DMS53 (cell line): ENCODE data around the gene ABCA12.

Source experiments
- DNase-seq: peaks from one replicate; lab custom pipeline; 2025; lab: John Stamatoyannopoulos, UW

Gene ABCA12

DNA sequence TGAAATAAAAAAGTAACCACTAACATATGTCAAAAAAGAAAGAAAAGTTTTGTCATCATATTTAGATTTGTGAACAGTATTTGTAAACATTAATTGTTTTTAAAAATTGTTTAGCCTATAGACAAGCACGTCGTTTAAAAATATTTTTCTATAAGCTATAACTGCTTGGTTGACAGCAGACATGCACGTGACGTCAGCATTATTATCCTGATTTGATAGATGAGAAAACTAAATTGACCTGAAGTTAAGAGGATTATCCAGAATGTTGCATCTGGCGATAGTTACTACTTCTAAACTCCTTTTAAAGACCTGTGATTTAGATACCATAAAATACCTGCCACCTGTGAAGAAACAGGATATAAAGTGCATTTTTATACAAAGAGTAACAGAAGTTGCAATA lies 172.0 kb downstream of the ABCA12 start:
- DNase-seq = no peak

DNA sequence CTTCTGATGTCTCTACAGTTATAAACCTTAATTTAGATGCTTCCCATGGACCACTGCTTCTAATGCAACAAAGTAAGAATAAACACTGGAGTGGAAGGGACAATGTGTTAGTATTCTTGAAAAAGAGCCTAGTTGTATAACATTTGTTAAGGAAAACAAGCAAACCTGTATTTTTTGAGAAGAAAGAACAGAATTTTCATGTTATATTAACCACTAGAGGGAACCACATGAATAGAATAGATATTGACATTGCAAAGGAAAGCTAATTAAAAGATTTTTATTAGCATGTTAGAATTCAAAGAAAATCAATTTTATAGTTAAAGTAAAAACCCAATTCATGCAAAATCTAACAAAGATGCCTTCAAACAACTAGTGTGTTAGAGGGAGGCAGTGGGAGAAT lies 177.7 kb downstream of the ABCA12 start:
- DNase-seq = peak; percentile 10

- DNase-seq = no peak
Observed at GRCh38 chr2:214946949-214947348, 191.5 kb downstream of the ABCA12 start.

GRCh38 chr2:214934006-214934405 lies 204.4 kb downstream of the ABCA12 start:
- DNase-seq = no peak

DNA sequence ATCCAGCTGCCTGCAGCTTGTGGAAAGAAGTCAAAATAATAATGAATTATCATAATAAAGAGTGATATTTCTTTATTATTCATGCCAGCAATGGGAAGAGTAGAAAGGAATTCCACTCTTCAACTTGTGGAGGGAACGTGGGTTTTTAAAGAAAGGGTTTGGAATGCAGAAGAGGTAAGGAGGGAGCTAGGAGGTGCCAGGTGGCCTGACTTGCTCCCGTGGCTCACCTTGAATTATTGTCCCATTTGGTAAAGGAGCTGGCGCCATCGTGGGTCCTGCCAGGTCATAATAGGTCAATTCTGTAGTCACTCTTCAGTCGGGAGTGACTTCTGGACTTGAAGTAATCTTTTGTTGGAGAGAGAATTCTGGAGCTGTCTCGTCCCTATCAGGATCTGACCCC lies 233.8 kb downstream of the ABCA12 start:
- no peak for DNase-seq

GRCh38 chr2:214904176-214904575 lies 234.2 kb downstream of the ABCA12 start:
- no peak for DNase-seq

GRCh38 chr2:214902286-214902685 lies 236.1 kb downstream of the ABCA12 start:
- DNase-seq = no peak

- DNase-seq = no peak
Observed at GRCh38 chr2:214899751-214900150, 238.7 kb downstream of the ABCA12 start.

GRCh38 chr2:214896274-214896673 lies 242.2 kb downstream of the ABCA12 start:
- DNase-seq = no peak

DNA sequence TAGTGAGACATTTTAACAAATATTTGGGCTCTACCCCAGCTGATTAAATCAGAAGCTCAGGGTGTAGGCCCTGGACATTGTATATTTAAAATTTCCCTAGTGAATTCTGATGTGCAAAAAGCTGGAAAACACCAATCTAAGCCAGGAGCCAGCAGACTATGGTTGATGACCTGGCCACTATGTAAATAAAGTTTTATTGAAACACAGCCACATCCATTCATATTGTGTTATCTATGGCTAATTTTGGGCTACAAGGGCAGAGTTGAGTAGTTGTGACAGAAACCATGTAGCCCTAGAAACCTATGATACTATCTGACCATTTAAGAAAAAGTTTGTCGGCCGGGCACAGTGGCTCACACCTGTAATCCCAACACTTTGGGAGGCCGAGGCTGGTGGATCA lies 243.0 kb downstream of the ABCA12 start:
- no peak for DNase-seq

- no peak for DNase-seq
Observed at GRCh38 chr2:214889301-214889700, 249.1 kb downstream of the ABCA12 start.

DNA sequence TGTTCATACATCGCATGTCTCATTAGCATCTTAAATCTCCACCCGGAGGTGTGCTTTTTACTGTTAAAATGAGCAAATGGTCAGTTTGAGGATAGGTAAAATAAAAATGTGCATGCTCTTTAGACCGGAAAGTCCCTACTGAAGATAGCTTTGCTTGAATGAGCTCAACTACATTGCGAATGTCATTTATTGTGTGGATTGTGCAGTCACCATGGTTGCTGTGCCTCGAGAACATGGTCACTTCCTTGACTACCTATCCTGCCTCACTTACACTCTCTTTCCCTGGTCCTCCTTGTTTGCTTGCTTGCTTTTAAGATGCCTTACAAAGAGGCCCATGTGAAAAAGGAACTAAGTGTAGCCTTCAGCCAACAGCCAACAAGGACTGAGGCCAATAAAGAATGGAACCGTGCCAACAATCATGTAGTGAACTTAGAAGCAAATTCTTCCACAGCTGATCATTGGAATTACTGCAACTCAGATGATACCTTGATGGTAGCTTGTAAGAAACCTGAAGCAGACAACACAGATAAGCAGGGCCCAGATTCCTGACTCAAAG lies 256.7 kb downstream of the ABCA12 start:
- no peak for DNase-seq
